Colonic mucosa (tissue), 4 donors: ENCODE data around the gene CREBRF. TPM values are rescaled to one million over a fixed set of nuclear protein-coding genes. Genes with fewer than 3 reads are reported as not detected.
"Not testable (repeated sequence)": the region's sequence is repeated elsewhere in the genome, so short reads cannot be mapped to it uniquely, and the experiment has no call there.

Experiments used
- DNase-seq: peaks from one replicate; pipeline ENCODE4 v3.0.0-alpha.2; 2020
- H3K27ac ChIP-seq: fragments of 200-600 bp; one replicate; pipeline ENCODE4 v1.8.0; 2021
- H3K27me3 ChIP-seq: fragments of 200-600 bp; one replicate; pipeline ENCODE4 v1.8.0; 2021
- H3K36me3 ChIP-seq: fragments of 200-600 bp; one replicate; pipeline ENCODE4 v1.8.0; 2021
- H3K4me1 ChIP-seq: fragments of 200-600 bp; one replicate; pipeline ENCODE4 v1.8.0; 2021; ENCODE audit warnings: mild to moderate bottlenecking
- H3K4me3 ChIP-seq: fragments of 200-600 bp; one replicate; pipeline ENCODE4 v1.8.0; 2021
- H3K9ac ChIP-seq, 2 donors: one replicate each; pipeline ENCODE4 v1.7.0; 2013; ENCODE audit warnings: control low read depth in 2 of 2, low read depth in 2 of 2, low read length in 2 of 2
- H3K9me3 ChIP-seq: fragments of 200-600 bp; one replicate; pipeline ENCODE4 v1.8.0; 2021
- CTCF ChIP-seq: fragments of 200-600 bp; IDR thresholded peaks from one replicate; pipeline ENCODE4 v1.8.0; 2022; ENCODE audit warnings: antibody characterized with exemption, mild to moderate bottlenecking
- intact Hi-C: fragments of 100-400 bp; cut with DNase I; formaldehyde crosslinking; loops from one replicate; pipeline ENCODE4 v1.14.1; 2022
- total RNA-seq, 2 donors: library from RNA; stranded (reverse); fragmentation: NEBNext Ultra II Directional in 1 of 2; extraction: Animal tissue kit (Norgen Biotek cat#: 25700) in 1 of 2; gene quantifications; one replicate each; pipeline ENCODE4 v1.2.1, GENCODE V29; 2021
- donor health status: healthy.
- donor health status: DM: no; HTN: no; CAD: no.
- donor health status: DM: no; HTN: no; CAD: no.

CREBRF gene
- total RNA-seq, 2 donors from 2014 or later = 7.2 to 19.1 TPM

DNA sequence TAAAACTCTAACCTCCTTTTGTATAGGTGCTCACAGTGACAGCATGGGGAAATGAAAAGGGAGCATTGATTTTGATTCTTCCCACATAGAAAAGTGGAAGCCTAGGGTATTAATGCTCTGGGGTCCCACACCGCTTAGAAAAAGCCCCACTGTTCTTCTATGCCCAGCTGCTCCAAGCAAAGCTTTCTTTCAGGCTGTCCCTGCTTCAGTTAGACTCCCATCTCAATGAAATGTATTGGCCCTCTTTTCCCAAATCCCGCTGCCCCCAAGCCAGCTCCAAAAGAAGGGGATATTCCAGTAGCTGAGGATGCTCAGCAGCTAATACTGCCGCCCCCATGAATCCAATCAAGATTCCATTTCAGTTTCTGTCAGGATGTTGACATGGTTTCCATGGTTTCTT, 17.0 kb upstream of the CREBRF start:
- intact Hi-C loops = no loop called here
- Histone ChIP-seq H3K27me3 (no peaks in the 10 kb centered on the region), H3K27ac (no peak overlapping the region), H3K36me3 (no peaks in the 10 kb centered on the region), H3K4me1 (no peaks in the 10 kb centered on the region), H3K4me3 (no peak overlapping the region), H3K9ac (no peak overlapping the region), H3K9me3 (no peaks in the 10 kb centered on the region)
- no peak for TF ChIP-seq CTCF
- DNase-seq = no peak

DNA sequence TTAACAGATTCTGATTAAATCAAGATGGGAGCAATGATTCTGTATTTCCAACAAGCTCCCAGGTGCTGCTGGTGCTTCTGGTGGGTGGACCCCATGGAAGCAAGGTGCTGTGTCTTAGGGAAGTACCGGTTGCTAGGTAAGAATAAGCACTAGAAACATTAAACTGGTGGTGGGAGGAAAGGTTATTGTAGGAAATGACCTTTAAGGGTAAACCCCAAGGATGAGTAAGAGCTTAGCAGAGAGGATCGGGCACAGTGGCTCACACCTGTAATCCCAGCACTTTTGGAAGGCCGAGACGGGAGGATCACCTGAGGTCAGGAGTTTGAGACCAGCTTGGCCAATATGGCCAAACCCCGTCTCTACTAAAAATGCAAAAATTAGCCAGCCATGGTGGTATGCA, 16.2 kb upstream of the CREBRF start:
- no peak for DNase-seq
- no peaks in the 10 kb centered on the region for H3K9me3 ChIP-seq
- intact Hi-C loops = no loop called here
- H3K4me1 ChIP-seq = no peaks in the 10 kb centered on the region
- H3K4me3 ChIP-seq = no peak overlapping the region
- no peak for TF ChIP-seq CTCF
- no peaks in the 10 kb centered on the region for H3K27me3 ChIP-seq
- H3K27ac ChIP-seq = no peak overlapping the region
- no peaks in the 10 kb centered on the region for H3K36me3 ChIP-seq
- H3K9ac ChIP-seq = no peak overlapping the region

DNA sequence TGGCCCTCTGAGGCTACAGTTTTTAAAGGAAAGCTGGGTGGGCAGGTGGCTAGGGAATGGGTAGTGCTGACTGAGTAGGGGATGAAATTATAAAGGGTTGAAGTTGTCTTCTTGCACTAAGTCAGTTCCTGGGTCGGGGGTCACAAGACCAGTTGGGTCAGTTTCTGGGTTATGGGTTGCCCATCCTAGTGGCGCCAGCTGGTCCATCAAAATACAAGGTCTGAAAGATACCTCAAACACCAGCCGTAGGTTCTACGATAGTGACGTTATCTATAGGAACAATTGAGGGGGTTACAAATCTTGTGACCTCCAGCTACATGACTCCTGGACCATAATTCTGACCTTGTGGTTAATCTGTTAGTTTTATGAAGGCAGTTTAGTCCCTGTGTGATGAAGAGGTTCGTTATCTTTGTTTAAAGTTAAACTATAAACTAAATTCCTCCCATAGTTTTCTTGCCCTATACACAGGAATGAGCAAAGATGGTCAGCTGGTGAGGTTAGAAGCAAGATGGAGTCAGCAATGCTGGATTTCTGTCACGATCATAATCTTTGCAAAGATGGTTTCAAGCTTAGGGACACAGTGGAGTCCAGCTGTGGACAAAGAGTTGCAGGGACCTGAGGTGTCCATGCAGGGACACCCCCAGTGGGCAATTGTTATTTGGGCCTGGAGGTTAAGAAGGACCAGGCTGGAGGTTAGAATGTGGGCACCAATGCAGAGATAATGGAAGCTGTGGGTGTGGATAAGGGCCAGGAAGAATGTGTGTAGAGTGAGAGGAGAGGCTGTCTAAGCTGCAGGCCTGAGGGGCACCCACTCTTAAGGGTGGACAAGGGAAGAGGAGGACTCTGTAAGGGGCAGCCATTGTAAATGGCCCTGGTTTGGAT, 14.0 kb upstream of the CREBRF start:
- Histone ChIP-seq H3K27ac (no peak overlapping the region), H3K4me3 (no peak overlapping the region), H3K4me1 (no peaks in the 10 kb centered on the region), H3K9ac (no peak overlapping the region), H3K9me3 (no peaks in the 10 kb centered on the region), H3K27me3 (no peaks in the 10 kb centered on the region), H3K36me3 (no peaks in the 10 kb centered on the region)
- intact Hi-C loops = no loop called here
- no peak for DNase-seq
- no peak for TF ChIP-seq CTCF

DNA sequence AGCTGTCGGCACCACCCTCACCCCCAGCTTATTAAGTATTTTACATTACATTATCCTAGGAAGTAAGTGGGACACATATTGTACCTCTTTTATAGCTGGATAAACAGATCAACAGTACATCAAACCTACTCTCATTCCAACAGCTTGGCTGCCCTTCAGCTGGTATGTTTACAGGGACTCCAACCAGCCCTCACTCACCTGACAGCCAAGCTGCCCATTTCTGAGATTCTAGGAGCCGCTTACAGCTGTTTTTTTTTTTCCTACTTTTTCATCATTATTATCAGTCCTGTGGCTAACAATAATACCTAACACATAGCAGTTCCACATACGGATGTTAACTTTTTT, 13.4 kb upstream of the CREBRF start:
- Histone ChIP-seq H3K9ac (no peak overlapping the region), H3K27me3 (no peaks in the 10 kb centered on the region), H3K36me3 (no peaks in the 10 kb centered on the region), H3K9me3 (no peaks in the 10 kb centered on the region), H3K4me3 (no peak overlapping the region), H3K27ac (no peak overlapping the region), H3K4me1 (no peaks in the 10 kb centered on the region)
- no peak for DNase-seq
- intact Hi-C loops = no loop called here
- no peak for TF ChIP-seq CTCF

- intact Hi-C loops = no loop called here
- no peak for DNase-seq
- H3K36me3 ChIP-seq = no peaks in the 10 kb centered on the region
- TF ChIP-seq CTCF = no peak
- H3K27me3 ChIP-seq = no peaks in the 10 kb centered on the region
- H3K9ac ChIP-seq = no peak overlapping the region
- H3K4me1 ChIP-seq = no peaks in the 10 kb centered on the region
- H3K4me3 ChIP-seq = no peak overlapping the region
- H3K27ac ChIP-seq = no peak overlapping the region
- no peaks in the 10 kb centered on the region for H3K9me3 ChIP-seq
These were observed 10.7 kb upstream of the CREBRF start for GRCh38 chr5:173045474-173045873.

GRCh38 chr5:173047096-173047837, 8.9 kb upstream of the CREBRF start:
- H3K9me3 ChIP-seq, intact Hi-C loops, DNase-seq, H3K27me3 ChIP-seq, H3K27ac ChIP-seq, H3K36me3 ChIP-seq, H3K4me1 ChIP-seq, H3K9ac ChIP-seq, H3K4me3 ChIP-seq: not testable (repeated sequence)
